DOHH2 (cell line): Measurements from ENCODE around the gene STK11.

Source experiments
- H3F3A ChIP-seq: fragments of 200-600 bp; sonication (generic), shearing (Covaris generic); 2 replicates; pipeline ENCODE4 v1.6.0; 2016; ENCODE audit warnings: antibody characterized with exemption, mild to moderate bottlenecking; ENCODE audit not compliant: control insufficient read depth, insufficient read depth
- H3K27ac ChIP-seq: fragments of 200-600 bp; sonication (generic); 2 replicates; pipeline ENCODE4 v1.5.1; 2014; ENCODE audit warnings: low read depth, mild to moderate bottlenecking, low read length, moderate library complexity
- H3K27me3 ChIP-seq: fragments of 200-600 bp; sonication (generic); 2 replicates; pipeline ENCODE4 v1.6.1; 2014; ENCODE audit warnings: mild to moderate bottlenecking, low read length, mixed read lengths; ENCODE audit not compliant: control insufficient read depth
- H3K36me3 ChIP-seq: fragments of 200-600 bp; sonication (generic); 2 replicates; pipeline ENCODE4 v1.6.1; 2014; ENCODE audit warnings: mild to moderate bottlenecking, low read length, moderate library complexity, mixed read lengths; ENCODE audit not compliant: control insufficient read depth
- H3K4me1 ChIP-seq: fragments of 200-600 bp; sonication (generic); 2 replicates; pipeline ENCODE4 v1.6.1; 2014; ENCODE audit warnings: mild to moderate bottlenecking, low read length, mixed read lengths; ENCODE audit not compliant: control insufficient read depth
- H3K4me2 ChIP-seq: fragments of 200-600 bp; sonication (generic); 2 replicates; pipeline ENCODE4 v1.6.0; 2014; ENCODE audit warnings: mild to moderate bottlenecking, low read length, moderate library complexity
- H3K4me3 ChIP-seq: fragments of 200-600 bp; sonication (generic); 2 replicates; pipeline ENCODE4 v1.5.1; 2014; ENCODE audit warnings: mild to moderate bottlenecking, low read length, mixed read lengths
- H3K79me2 ChIP-seq: fragments of 200-600 bp; sonication (generic); 2 replicates; pipeline ENCODE4 v1.6.1; 2014; ENCODE audit warnings: mild to moderate bottlenecking, low read length, mixed read lengths; ENCODE audit not compliant: control insufficient read depth
- H3K9me2 ChIP-seq: fragments of 200-600 bp; sonication (generic); replicated peaks from 2 replicates; pipeline ENCODE4 v1.6.1; 2014; ENCODE audit warnings: mild to moderate bottlenecking, low read length, mixed read lengths; ENCODE audit not compliant: control insufficient read depth
- H3K9me3 ChIP-seq: fragments of 200-600 bp; sonication (generic); 2 replicates; pipeline ENCODE4 v1.6.1; 2014; ENCODE audit warnings: antibody characterized with exemption, low read length, mixed read lengths; ENCODE audit not compliant: control insufficient read depth, insufficient read depth
- H4K20me1 ChIP-seq: fragments of 200-600 bp; sonication (generic); 2 replicates; pipeline ENCODE4 v1.6.0; 2014; ENCODE audit warnings: low read depth, mild to moderate bottlenecking, antibody characterized with exemption, low read length, moderate library complexity; ENCODE audit not compliant: control insufficient read depth, insufficient read depth
- EZH2phosphoT487 ChIP-seq: fragments of 200-600 bp; sonication (generic); IDR thresholded peaks from 2 replicates; pipeline ENCODE4 v1.6.1; 2017; ENCODE audit warnings: borderline replicate concordance, mild to moderate bottlenecking, antibody characterized with exemption, low read length, moderate library complexity, mixed read lengths
- TF ChIP-seq, protein P1 (sequence below): fragments of 200-600 bp; sonication (generic); IDR thresholded peaks from one replicate; pipeline ENCODE4 v1.5.1; 2014; ENCODE audit warnings: antibody characterized with exemption, mild to moderate bottlenecking, low read depth, low read length; ENCODE audit not compliant: poor library complexity, severe bottlenecking

Gene STK11

DNA sequence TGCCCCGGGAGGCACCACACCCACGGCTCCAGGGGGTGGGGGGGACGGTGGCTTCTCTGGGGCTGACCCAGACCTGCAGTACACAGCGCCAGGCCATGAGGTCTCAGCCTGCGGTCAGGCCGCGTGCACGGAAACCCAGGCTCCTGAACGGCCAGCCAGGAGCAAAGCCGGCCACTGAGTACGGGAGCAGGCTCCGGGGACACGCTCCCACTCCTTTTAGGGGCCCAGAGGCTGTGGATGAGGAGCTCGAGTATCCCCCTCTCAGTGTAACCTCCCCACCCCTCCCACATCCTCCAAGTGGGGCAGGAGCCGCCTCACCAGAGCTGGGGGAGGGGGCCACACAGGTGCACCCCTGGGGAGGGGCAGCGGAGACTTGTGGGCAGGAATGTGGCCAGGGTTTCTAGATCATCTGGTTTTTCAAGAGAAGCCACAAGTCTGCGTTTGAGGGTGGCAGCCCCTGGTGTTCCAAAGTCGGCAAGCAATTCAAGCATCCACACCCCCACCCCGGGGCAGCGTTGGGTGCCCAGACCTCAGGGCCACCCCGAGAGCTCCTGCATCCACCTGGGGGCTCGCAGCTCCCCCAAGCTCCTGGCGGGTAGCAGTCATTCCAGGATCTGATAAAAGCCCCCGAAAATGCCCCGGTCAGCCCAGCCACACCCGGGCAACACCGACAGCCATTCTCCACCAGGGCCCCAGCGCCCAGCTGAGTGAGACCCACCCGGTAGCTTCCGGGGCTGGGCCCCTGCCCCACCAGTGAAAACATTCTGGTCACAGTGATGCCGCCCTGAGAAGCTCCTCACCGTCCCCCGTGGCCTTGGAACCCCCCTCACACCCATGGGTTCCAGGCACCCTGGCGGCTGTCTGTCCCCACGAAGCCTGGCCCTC is 37.6 kb upstream of the STK11 start:
- peaks cover 3% of the 10 kb centered on the region; the same call in 1 of the 2 replicates for H3K9me3 ChIP-seq
- no peaks in the 10 kb centered on the region for H3K27me3 ChIP-seq
- TF ChIP-seq, protein P1, sequence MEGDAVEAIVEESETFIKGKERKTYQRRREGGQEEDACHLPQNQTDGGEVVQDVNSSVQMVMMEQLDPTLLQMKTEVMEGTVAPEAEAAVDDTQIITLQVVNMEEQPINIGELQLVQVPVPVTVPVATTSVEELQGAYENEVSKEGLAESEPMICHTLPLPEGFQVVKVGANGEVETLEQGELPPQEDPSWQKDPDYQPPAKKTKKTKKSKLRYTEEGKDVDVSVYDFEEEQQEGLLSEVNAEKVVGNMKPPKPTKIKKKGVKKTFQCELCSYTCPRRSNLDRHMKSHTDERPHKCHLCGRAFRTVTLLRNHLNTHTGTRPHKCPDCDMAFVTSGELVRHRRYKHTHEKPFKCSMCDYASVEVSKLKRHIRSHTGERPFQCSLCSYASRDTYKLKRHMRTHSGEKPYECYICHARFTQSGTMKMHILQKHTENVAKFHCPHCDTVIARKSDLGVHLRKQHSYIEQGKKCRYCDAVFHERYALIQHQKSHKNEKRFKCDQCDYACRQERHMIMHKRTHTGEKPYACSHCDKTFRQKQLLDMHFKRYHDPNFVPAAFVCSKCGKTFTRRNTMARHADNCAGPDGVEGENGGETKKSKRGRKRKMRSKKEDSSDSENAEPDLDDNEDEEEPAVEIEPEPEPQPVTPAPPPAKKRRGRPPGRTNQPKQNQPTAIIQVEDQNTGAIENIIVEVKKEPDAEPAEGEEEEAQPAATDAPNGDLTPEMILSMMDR, result no peak
- no peak for TF ChIP-seq EZH2phosphoT487
- H4K20me1 ChIP-seq, result no peaks in the 10 kb centered on the region
- no peak overlapping the region for H3K4me2 ChIP-seq
- no peak overlapping the region for H3K27ac ChIP-seq
- no peaks in the 10 kb centered on the region for H3F3A ChIP-seq
- peaks cover 67% of the 10 kb centered on the region for H3K79me2 ChIP-seq
- no peaks in the 10 kb centered on the region for H3K9me2 ChIP-seq
- peaks cover 7% of the 10 kb centered on the region; the same call in 1 of the 2 replicates for H3K36me3 ChIP-seq
- H3K4me3 ChIP-seq, result no peak overlapping the region
- peaks cover 2% of the 10 kb centered on the region; the same call in 1 of the 2 replicates for H3K4me1 ChIP-seq

DNA sequence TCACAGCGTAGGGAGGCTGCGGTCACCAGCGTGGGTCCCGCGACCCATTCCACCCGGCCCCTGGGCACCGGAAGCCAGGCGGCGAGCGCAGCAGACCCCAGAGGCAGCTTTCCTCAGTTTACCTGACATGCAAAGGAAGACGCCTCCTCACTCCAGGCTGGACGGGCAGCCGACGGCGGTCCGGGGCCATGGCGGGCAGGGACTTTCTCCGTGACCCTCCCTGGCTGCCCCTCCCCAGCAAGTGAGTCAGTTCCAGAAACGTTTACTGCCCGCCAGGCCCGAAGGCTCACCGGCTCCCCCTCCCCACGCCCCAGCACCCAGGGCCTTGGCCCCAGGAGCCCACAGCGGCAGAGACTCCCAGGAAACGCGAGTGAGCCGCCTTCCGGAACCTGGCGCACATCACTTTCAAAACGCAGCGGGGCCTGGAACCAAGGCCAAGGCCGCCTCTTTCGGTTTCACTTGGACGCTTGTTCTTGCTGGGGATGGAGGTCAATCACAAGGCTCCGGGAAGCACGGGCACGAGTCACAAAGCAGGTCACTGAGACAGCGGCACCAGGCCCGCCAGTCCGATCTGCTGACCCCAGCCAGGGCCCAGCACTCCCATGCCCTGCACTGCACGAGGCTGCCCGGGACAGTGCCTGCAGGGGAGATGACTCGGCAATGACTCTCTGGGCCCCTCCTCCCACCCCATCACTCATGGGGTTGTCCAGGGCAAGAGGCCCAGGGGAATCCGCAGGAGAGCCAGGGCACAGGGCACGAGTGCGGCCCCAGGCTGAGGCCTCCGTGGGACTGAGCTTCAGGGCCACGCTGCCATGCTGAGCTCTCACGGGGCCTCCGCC is 36.8 kb upstream of the STK11 start:
- Histone ChIP-seq H3K4me1 (peaks cover 5% of the 10 kb centered on the region; the same call in 1 of the 2 replicates), H3K4me3 (no peak overlapping the region), H3F3A (no peaks in the 10 kb centered on the region), H3K27me3 (no peaks in the 10 kb centered on the region), H3K27ac (no peak overlapping the region), H3K36me3 (peaks cover 7% of the 10 kb centered on the region; the same call in 1 of the 2 replicates), H3K9me3 (peaks cover 3% of the 10 kb centered on the region; the same call in 1 of the 2 replicates), H3K9me2 (no peaks in the 10 kb centered on the region), H3K4me2 (no peak overlapping the region), H4K20me1 (no peaks in the 10 kb centered on the region), H3K79me2 (peaks cover 72% of the 10 kb centered on the region)
- TF ChIP-seq, protein P1, result no peak
- no peak for TF ChIP-seq EZH2phosphoT487

DNA sequence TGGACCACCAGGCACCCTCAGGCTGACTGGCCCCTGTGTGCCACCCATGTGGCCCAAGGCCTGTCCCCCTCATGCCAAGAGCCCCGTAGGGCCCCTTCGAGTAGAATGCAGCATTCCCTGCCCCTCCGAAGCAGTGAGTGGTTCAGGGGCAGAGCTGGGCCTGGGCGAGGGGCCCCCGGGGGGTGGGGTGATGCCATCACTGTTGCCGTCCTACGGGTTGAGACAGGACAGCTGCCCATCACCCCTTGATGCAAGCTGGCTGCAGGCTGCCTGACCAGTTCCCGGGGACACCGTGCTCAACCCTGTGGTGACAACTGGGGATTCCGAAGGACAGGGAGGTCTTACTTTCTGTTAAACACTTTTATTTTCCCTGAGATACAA is 36.2 kb upstream of the STK11 start:
- no peaks in the 10 kb centered on the region for H3K27me3 ChIP-seq
- H3K4me1 ChIP-seq, result peaks cover 7% of the 10 kb centered on the region
- H3K27ac ChIP-seq, result no peak overlapping the region
- no peaks in the 10 kb centered on the region for H4K20me1 ChIP-seq
- H3K9me2 ChIP-seq, result no peaks in the 10 kb centered on the region
- H3K9me3 ChIP-seq, result peaks cover 3% of the 10 kb centered on the region; the same call in 1 of the 2 replicates
- peaks cover 7% of the 10 kb centered on the region; the same call in 1 of the 2 replicates for H3K36me3 ChIP-seq
- TF ChIP-seq EZH2phosphoT487, result no peak
- TF ChIP-seq, protein P1, result no peak
- peaks cover 72% of the 10 kb centered on the region for H3K79me2 ChIP-seq
- no peaks in the 10 kb centered on the region for H3F3A ChIP-seq
- H3K4me3 ChIP-seq, result no peak overlapping the region
- no peak overlapping the region for H3K4me2 ChIP-seq
